Prostate gland (tissue), 2 donors: Measurements from ENCODE around the gene KIAA0825. TPM values are rescaled to one million over a fixed set of nuclear protein-coding genes. Genes with fewer than 3 reads are reported as not detected.

Source experiments
- DNase-seq: peaks from one replicate; pipeline ENCODE4 v3.0.0-alpha.2; 2019; ENCODE audit warnings: low spot score
- H3K27ac ChIP-seq, 2 donors: fragments of 200-600 bp; sonication (generic); 2 replicates each; pipeline ENCODE4 v1.5.1; 2017 to 2019
- H3K27me3 ChIP-seq: fragments of 200-600 bp; sonication (generic); replicated peaks from 2 replicates; pipeline ENCODE4 v1.5.1; 2019; ENCODE audit not compliant: insufficient read depth
- H3K36me3 ChIP-seq, 2 donors: fragments of 200-600 bp; sonication (generic); 1 replicate in 1 of 2; 2 replicates in 1 of 2; pipeline versions ENCODE4 v1.5.1 to v1.8.1; 2017 to 2019
- H3K4me1 ChIP-seq: fragments of 200-600 bp; sonication (generic); replicated peaks from 2 replicates; pipeline ENCODE4 v1.5.1; 2019
- H3K4me3 ChIP-seq, 2 donors: fragments of 200-600 bp; sonication (generic); 2 replicates each; pipeline ENCODE4 v1.5.1; 2017 to 2019
- H3K9me3 ChIP-seq: fragments of 200-600 bp; sonication (generic); 2 replicates; pipeline ENCODE4 v1.5.1; 2017
- POLR2A ChIP-seq: fragments of 450-650 bp; IDR thresholded peaks from one replicate; pipeline ENCODE4 v1.6.1; 2016; ENCODE audit warnings: antibody characterized with exemption, mild to moderate bottlenecking
- POLR2AphosphoS5 ChIP-seq: sonication (generic); formaldehyde crosslinking; IDR thresholded peaks from one replicate; pipeline ENCODE4 v1.6.1; 2017; ENCODE audit warnings: antibody characterized with exemption
- WGBS: methylation state at CpG from one replicate; pipeline ENCODE4 v1.1.5; 2018; 5-methylcytosine and 5-hydroxymethylcytosine counted together
- intact Hi-C: fragments of 100-400 bp; cut with DNase I; formaldehyde crosslinking; loops from one replicate; pipeline ENCODE4 v1.14.2; 2022
- total RNA-seq, 2 donors: library from RNA; depleted of rRNA; stranded (reverse); fragments of >200 nt; gene quantifications; one replicate each; pipeline ENCODE4 v1.1.0, GENCODE V29; 2016
- TF ChIP-seq, protein P1 (sequence below), 4 experiments: fragments of 200-600 bp in 2 of 4; fragments of 450-650 bp in 2 of 4; sonication (generic) in 2 of 4; IDR thresholded peaks; 1 replicate in 3 of 4; 2 replicates in 1 of 4; pipeline ENCODE4 v1.5.1; 2016 to 2019; ENCODE audit warnings: antibody characterized with exemption in 4 of 4, mild to moderate bottlenecking in 2 of 4, moderate library complexity in 2 of 4

Gene KIAA0825
- total RNA-seq, 2 donors from 2014 or later: 3.9 to 4.1 TPM

DNA sequence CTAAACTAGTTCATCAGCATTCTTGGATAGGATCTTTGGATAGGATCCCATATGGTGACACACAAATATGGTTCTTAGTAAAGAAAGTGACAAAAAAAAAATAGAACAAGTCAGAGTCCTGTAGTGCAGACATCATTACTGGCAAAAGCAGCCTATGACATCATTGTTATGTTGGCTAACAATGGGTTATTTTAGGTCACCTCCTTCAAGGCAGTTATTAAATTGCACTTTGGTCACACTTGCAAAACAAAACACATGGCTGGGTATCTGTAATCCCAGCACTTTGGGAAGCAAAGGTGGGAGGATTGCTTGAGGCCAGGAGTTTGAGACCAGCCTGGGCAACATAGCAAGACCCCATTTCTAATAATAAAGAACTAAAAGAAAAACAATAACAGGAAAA is 185.9 kb downstream of the KIAA0825 start:
- intact Hi-C loops: no loop called here
- no peaks in the 10 kb centered on the region for H3K9me3 ChIP-seq
- H3K4me3 ChIP-seq: no peak overlapping the region
- H3K4me1 ChIP-seq: no peaks in the 10 kb centered on the region
- H3K36me3 ChIP-seq: no peaks in the 10 kb centered on the region
- no peak for DNase-seq
- H3K27me3 ChIP-seq: no peaks in the 10 kb centered on the region
- no peak overlapping the region for H3K27ac ChIP-seq
- no peak for TF ChIP-seq POLR2A
- TF ChIP-seq POLR2AphosphoS5: no peak
- TF ChIP-seq, protein P1, sequence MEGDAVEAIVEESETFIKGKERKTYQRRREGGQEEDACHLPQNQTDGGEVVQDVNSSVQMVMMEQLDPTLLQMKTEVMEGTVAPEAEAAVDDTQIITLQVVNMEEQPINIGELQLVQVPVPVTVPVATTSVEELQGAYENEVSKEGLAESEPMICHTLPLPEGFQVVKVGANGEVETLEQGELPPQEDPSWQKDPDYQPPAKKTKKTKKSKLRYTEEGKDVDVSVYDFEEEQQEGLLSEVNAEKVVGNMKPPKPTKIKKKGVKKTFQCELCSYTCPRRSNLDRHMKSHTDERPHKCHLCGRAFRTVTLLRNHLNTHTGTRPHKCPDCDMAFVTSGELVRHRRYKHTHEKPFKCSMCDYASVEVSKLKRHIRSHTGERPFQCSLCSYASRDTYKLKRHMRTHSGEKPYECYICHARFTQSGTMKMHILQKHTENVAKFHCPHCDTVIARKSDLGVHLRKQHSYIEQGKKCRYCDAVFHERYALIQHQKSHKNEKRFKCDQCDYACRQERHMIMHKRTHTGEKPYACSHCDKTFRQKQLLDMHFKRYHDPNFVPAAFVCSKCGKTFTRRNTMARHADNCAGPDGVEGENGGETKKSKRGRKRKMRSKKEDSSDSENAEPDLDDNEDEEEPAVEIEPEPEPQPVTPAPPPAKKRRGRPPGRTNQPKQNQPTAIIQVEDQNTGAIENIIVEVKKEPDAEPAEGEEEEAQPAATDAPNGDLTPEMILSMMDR (IDR thresholded peaks at IDR 0.05): no peak

DNA sequence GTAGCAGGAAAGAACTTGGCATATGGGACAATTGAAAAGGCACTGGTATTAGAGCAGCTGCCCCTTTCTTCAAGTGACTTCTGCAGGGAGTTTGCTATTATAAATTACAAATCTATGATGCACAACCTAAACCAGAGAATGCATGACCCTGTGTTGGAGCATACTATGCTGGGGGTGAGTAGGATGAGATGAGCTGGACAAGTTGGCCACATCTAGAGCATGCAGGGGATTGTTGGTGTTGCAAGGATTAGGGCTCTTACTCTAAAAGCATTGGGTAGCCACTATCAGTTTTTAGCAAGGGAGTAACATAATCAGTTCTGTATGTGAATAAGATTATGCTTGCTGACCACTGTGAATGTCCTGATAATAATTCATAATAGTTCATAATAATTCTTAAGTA is 186.7 kb downstream of the KIAA0825 start:
- Histone ChIP-seq H3K27ac (no peak overlapping the region), H3K36me3 (no peaks in the 10 kb centered on the region), H3K9me3 (no peaks in the 10 kb centered on the region), H3K4me1 (no peaks in the 10 kb centered on the region), H3K27me3 (no peaks in the 10 kb centered on the region), H3K4me3 (no peak overlapping the region)
- DNase-seq: no peak
- intact Hi-C loops: no loop called here
- TF ChIP-seq POLR2AphosphoS5 (no peak), POLR2A (no peak)
- TF ChIP-seq, protein P1 (IDR thresholded peaks at IDR 0.05): no peak

DNA sequence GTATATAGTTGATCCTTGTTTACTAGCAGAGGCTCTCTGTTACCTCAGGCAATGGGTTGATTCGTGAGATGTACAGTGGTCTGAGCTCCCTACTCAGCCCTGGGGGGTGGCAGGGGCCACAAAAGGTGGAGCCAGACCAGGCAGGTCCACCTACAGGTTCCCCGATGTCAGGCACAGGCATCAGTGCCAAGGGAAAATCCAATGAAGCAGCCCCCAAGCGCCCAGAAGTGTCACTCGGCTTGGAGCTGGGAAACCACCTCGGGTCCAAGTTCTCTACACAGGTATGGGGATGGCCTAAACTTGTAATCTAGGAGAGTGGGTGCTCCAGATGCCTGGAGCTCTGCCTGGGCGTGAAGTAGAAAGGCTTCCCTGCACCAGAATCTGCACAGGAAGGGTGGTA is 188.8 kb downstream of the KIAA0825 start:
- no peak overlapping the region for H3K27ac ChIP-seq
- intact Hi-C loops: no loop called here
- no peaks in the 10 kb centered on the region for H3K36me3 ChIP-seq
- no peaks in the 10 kb centered on the region for H3K4me1 ChIP-seq
- H3K9me3 ChIP-seq: no peaks in the 10 kb centered on the region
- no peak overlapping the region for H3K4me3 ChIP-seq
- TF ChIP-seq POLR2AphosphoS5: no peak
- TF ChIP-seq POLR2A: no peak
- TF ChIP-seq, protein P1 (IDR thresholded peaks at IDR 0.05): no peak
- no peaks in the 10 kb centered on the region for H3K27me3 ChIP-seq
- 95% methylated on average over 6 of the region's 6 CpGs for WGBS
- no peak for DNase-seq

DNA sequence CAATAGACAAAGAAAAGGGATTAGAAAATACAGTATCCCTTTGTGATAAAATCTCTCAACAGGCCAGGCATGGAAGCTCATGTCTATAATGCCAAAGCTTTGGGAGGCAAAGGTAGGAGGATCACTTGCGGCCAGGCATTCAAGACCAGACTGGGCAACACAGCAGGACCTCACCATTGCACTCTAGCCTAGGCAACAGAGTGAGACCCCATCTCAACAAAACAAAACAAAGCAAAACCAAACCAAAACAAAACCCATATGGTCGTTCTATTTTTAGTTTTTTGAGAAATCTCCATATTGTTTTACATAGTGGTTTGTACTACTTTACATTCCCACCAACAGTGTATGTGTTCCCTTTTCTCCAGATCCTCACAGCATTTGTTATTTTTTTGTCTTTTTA is 193.0 kb downstream of the KIAA0825 start:
- Histone ChIP-seq H3K4me1 (no peaks in the 10 kb centered on the region), H3K27ac (no peak overlapping the region), H3K27me3 (no peaks in the 10 kb centered on the region), H3K4me3 (no peak overlapping the region), H3K36me3 (no peaks in the 10 kb centered on the region), H3K9me3 (no peaks in the 10 kb centered on the region)
- intact Hi-C loops: no loop called here
- WGBS: 92% methylated on average over 2 of the region's 2 CpGs
- TF ChIP-seq, protein P1 (IDR thresholded peaks at IDR 0.05): no peak
- no peak for TF ChIP-seq POLR2AphosphoS5
- no peak for DNase-seq

DNA sequence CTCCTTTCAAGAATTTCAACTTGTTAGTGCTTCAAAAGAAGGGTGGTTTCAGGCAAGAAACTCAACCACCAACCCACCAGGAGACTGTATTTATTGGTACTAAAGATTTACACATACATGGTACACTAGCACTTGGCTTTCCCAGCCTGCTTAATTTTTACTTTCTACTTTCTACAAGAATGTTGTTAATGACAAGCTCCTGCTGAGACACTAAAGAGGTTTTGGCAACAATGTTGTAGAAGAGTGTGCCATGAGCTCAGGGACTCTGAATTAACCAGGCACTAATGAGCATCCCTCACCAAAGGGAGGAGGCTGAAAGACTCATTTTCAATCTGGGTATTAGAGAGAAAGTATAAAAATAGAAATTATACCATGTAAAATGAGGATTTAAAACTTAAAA is 195.0 kb downstream of the KIAA0825 start:
- intact Hi-C loops: no loop called here
- DNase-seq: no peak
- Histone ChIP-seq H3K4me1 (no peaks in the 10 kb centered on the region), H3K27me3 (no peaks in the 10 kb centered on the region), H3K4me3 (no peak overlapping the region), H3K27ac (no peak overlapping the region), H3K36me3 (no peaks in the 10 kb centered on the region), H3K9me3 (no peaks in the 10 kb centered on the region)
- TF ChIP-seq POLR2A (no peak), POLR2AphosphoS5 (no peak)
- TF ChIP-seq, protein P1 (IDR thresholded peaks at IDR 0.05): no peak
